Measurements from ENCODE around the gene PLD4.

GRCh38 chr14:104939666-104940410 lies 15.2 kb downstream of the PLD4 start:
- TF ChIP-seq CTCF (IDR thresholded peaks at IDR 0.05; ENCODE audit: poor library complexity) (no peak), EZH2 (IDR thresholded peaks at IDR 0.05; ENCODE audit: borderline replicate concordance) (no peak), EZH2phosphoT487 (IDR thresholded peaks at IDR 0.05; ENCODE audit: low read depth, severe bottlenecking, unreplicated experiment) (no peak)
